Neural crest cell (in vitro differentiated cells): ENCODE measurements around the gene SORCS3. TPM values are rescaled to one million over a fixed set of nuclear protein-coding genes. Genes with fewer than 3 reads are reported as not detected.

Experiments
- DNase-seq: peaks from one replicate; pipeline ENCODE4 v3.0.0; 2021; ENCODE audit warnings: low read depth, mixed read lengths, low spot score
- H3K27ac Mint-ChIP-seq: one replicate; pipeline ENCODE4 v1.8.0; 2021; ENCODE audit warnings: mild to moderate bottlenecking, mixed read lengths; ENCODE audit not compliant: unreplicated experiment
- H3K27me3 Mint-ChIP-seq: 2 replicates; pipeline ENCODE4 v1.8.0; 2021; ENCODE audit warnings: low read depth, mild to moderate bottlenecking, mixed read lengths
- H3K36me3 Mint-ChIP-seq: 2 replicates; pipeline ENCODE4 v1.8.0; 2021; ENCODE audit warnings: low read depth, mild to moderate bottlenecking, mixed read lengths
- H3K4me1 Mint-ChIP-seq: 2 replicates; pipeline ENCODE4 v1.8.0; 2021; ENCODE audit warnings: mixed read lengths
- H3K4me3 Mint-ChIP-seq: one replicate; pipeline ENCODE4 v1.8.0; 2021; ENCODE audit warnings: mild to moderate bottlenecking, mixed read lengths
- H3K9me3 Mint-ChIP-seq: 2 replicates; pipeline ENCODE4 v1.8.0; 2021; ENCODE audit warnings: mixed read lengths
- total RNA-seq: library from RNA; stranded (reverse); gene quantifications from 2 replicates; pipeline ENCODE4 v1.2.1, GENCODE V29; 2021
- TF ChIP-seq, protein P1 (sequence below): fragments of 200-600 bp; sonication (generic); conservative IDR thresholded peaks from 2 replicates; pipeline ENCODE4 v1.5.0; 2021; ENCODE audit warnings: antibody characterized with exemption, mild to moderate bottlenecking

The SORCS3 gene
- total RNA-seq, 1 donor from 2014 or later = 3.3 TPM

DNA sequence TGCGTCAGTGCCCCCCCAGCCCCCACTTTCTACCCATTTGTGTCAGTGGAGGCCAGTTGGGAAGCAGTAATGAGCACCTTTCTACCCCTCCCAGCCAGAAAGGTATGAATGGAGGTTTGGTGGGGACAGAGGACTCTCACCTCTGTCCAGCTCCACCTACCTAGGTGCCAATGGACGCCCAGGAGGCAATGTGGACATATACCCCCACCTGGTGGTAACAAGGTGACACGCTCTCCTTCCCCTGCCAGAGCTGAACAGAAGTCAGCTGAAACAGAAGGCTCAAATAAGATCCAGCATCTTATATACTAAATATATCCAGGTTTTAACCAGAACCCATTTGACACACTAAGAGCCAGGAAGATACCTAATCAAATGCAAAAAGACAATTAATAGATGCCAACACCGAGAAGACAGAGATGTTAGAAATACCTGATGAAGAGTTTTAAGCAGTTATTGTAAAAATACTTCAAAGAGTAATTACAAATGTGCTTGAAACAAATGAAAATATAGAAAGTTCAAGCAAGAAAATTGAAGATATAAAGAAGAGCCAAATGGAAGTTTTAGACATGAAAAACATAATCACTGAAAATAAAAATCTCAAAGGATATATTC, 18.4 kb upstream of the SORCS3 start:
- Mint-ChIP-seq H3K9me3 (peaks cover 9% of the 10 kb centered on the region), H3K36me3 (no peaks in the 10 kb centered on the region), H3K4me1 (no peaks in the 10 kb centered on the region), H3K4me3 (no peak overlapping the region), H3K27ac (no peak overlapping the region), H3K27me3 (peaks cover 34% of the 10 kb centered on the region)
- TF ChIP-seq, protein P1, sequence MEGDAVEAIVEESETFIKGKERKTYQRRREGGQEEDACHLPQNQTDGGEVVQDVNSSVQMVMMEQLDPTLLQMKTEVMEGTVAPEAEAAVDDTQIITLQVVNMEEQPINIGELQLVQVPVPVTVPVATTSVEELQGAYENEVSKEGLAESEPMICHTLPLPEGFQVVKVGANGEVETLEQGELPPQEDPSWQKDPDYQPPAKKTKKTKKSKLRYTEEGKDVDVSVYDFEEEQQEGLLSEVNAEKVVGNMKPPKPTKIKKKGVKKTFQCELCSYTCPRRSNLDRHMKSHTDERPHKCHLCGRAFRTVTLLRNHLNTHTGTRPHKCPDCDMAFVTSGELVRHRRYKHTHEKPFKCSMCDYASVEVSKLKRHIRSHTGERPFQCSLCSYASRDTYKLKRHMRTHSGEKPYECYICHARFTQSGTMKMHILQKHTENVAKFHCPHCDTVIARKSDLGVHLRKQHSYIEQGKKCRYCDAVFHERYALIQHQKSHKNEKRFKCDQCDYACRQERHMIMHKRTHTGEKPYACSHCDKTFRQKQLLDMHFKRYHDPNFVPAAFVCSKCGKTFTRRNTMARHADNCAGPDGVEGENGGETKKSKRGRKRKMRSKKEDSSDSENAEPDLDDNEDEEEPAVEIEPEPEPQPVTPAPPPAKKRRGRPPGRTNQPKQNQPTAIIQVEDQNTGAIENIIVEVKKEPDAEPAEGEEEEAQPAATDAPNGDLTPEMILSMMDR = peak; percentile 68
- DNase-seq = no peak

DNA sequence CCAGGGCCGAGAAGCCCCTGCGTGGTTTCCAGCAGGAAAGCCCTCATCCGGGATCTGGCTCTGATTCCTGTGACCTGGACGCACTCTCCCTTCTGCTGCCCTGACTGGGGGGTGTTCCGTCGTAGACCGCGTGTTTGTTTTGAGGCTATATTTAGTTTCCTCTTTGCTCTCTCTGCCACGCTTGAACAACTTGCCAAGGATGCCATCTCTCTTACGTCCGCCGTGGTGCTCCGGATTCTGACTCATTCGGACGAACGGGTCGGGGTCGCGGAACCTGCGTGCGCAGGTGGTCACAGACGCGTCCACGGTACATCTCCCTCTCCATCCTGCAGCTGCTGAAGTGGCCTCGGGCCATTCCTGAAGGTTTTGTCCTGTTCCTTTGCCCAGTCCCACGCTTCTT, 10.4 kb upstream of the SORCS3 start:
- Mint-ChIP-seq H3K4me1 (no peaks in the 10 kb centered on the region), H3K36me3 (no peaks in the 10 kb centered on the region), H3K27ac (no peak overlapping the region), H3K9me3 (peaks cover 6% of the 10 kb centered on the region), H3K4me3 (no peak overlapping the region), H3K27me3 (peaks cover 71% of the 10 kb centered on the region)
- no peak for DNase-seq
- TF ChIP-seq, protein P1 = no peak

DNA sequence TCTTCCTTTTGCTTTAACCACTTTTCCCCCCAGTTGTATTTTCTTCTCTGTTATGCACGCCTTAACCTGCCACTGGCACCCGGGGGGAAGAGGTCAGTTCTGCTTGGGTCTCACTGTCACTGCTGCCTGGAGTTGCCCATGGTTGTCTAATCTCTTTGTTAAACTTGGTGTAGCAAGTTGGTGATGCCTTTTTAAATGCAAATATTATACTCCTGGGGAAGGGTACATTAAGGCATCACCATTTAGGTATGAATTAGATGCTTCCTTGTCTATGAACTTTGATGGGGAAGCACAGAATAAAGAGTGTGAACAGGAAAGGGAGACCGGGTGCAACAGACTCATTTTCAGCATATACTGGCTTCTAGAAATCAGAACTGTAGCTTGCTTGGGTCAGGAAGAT, 9.1 kb upstream of the SORCS3 start:
- no peak for DNase-seq
- H3K4me1 Mint-ChIP-seq = no peaks in the 10 kb centered on the region
- TF ChIP-seq, protein P1 = no peak
- H3K27ac Mint-ChIP-seq = no peak overlapping the region
- H3K9me3 Mint-ChIP-seq = peaks cover 2% of the 10 kb centered on the region
- peaks cover 78% of the 10 kb centered on the region for H3K27me3 Mint-ChIP-seq
- peaks cover under 1% of the 10 kb centered on the region for H3K36me3 Mint-ChIP-seq
- no peak overlapping the region for H3K4me3 Mint-ChIP-seq

DNA sequence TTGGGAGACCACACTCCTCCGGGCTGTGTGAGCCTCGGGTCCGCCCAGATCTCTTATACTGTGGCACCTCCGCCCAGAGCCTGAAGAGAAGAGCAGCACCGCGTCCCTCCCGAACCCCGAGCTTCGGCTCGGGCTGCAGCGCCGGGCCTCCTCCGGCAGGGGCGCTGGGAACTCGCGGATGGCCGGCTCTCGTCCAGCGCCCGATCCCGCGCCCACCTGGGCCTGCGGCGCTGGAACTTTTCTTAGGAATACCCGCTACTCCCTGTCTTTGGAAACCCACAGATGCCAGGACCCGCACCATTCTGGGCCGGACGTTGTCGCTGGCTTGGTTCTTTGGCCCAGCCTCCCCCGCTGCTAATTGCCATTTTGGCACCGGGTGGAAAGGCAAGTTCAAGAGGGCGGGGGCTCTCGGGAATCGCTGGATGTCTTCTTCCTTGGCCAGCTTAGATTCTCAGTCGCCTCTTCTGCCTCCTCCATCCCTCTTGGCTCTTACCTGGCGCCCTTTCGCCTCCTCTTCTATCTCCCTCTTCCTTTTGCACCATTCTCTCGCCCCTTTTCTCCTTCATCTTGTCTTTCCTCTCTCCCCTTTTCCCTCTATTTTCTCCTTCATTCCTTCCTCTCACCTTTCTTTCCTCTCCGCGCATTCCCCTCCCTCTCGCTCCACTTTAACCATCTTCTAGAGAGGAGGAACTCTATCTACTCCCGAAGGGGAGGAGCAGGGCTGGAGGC, 2.1 kb upstream of the SORCS3 start:
- peaks cover 87% of the 10 kb centered on the region for H3K27me3 Mint-ChIP-seq
- no peak overlapping the region for H3K27ac Mint-ChIP-seq
- H3K4me3 Mint-ChIP-seq = peak overlapping the region; percentile 86
- no peaks in the 10 kb centered on the region for H3K9me3 Mint-ChIP-seq
- peak; percentile 61 for DNase-seq
- peaks cover 9% of the 10 kb centered on the region for H3K36me3 Mint-ChIP-seq
- peaks cover 20% of the 10 kb centered on the region for H3K4me1 Mint-ChIP-seq
- TF ChIP-seq, protein P1 = peak; percentile 77

DNA sequence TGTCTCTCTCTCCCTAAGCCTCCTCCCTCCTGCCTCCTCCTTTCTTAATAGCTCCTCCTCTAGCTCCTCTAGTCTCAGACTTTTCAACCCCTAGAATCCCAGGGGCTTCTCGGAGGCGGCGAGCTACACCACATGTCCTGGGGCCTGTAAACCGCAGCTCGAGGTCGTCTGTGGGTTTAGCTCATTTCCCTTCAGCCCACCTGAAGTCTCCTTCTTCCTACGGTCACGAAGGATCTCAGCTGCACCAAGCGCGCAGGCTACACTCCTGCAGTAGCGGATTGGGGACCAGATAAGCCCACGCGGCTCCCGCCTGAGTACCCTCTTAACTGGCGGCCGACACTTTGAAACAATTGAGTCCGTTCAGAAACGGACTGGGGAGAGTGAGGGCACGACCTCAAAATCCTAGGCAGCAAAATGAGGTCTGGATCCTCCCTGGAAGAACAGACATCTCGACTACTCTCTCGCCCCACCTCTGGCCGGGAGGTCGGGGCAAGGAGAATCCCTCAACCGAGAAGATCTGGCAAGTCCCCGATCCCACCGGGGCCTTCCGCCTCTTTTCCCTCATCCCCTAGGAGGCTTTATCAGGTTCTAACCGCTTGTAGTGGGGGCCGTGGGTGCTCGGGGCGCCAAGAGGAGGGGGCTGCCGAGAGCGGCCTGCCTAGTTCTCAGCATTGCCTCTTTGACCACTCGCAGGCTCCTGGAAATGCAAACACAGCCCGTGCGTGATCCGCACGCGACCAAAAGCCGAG, 1.3 kb upstream of the SORCS3 start:
- Mint-ChIP-seq H3K27ac (no peak overlapping the region), H3K27me3 (peaks cover 89% of the 10 kb centered on the region), H3K36me3 (peaks cover 9% of the 10 kb centered on the region), H3K9me3 (no peaks in the 10 kb centered on the region), H3K4me3 (peak overlapping the region; percentile 86), H3K4me1 (peaks cover 20% of the 10 kb centered on the region)
- TF ChIP-seq, protein P1 = no peak
- peak; percentile 12 for DNase-seq
